ENCODE results near the gene SF3B2. TPM values are rescaled to one million over a fixed set of nuclear protein-coding genes. Genes with fewer than 3 reads are reported as not detected.

The SF3B2 gene
- total RNA-seq, 1 donor from 2014 or later, result 61.2 TPM

- intact Hi-C loops (cut with DNase I), result no loop called here
- DNase-seq, result no peak
- no peak for ATAC-seq (ENCODE audit: poor library complexity)
These were observed 8.9 kb upstream of the SF3B2 start for GRCh38 chr11:66042996-66043906.

DNA sequence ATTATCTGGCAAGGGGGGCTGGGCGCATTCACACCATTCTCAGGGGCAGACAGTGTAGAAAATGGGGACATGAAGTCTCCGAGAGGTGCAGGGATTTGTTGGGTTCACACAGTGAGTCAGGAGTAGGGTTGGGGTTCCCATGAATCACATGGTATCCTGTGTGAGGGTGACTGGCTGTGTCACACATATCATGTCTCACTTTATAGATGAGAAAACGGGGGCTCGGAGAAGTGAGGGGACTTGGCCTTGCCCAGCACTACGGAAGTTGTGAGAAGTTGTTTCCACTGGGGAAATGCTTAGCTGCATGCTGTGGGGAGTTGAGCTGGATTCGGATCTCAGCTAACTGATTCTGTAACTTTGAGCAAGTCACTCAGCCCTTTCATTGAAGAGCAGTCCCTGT, 7.4 kb upstream of the SF3B2 start:
- intact Hi-C loops (cut with DNase I), result no loop called here
- DNase-seq, result no peak
- no peak for ATAC-seq (ENCODE audit: poor library complexity)

GRCh38 chr11:66045177-66045639, 7.0 kb upstream of the SF3B2 start:
- ATAC-seq (ENCODE audit: poor library complexity) (peak; percentile 80), DNase-seq (peak; percentile 80)
- intact Hi-C loops (cut with DNase I), result no loop called here

GRCh38 chr11:66046901-66047300, 5.3 kb upstream of the SF3B2 start:
- intact Hi-C loops (cut with DNase I), result no loop called here
- DNase-seq, result no peak
- ATAC-seq (ENCODE audit: poor library complexity), result no peak

DNA sequence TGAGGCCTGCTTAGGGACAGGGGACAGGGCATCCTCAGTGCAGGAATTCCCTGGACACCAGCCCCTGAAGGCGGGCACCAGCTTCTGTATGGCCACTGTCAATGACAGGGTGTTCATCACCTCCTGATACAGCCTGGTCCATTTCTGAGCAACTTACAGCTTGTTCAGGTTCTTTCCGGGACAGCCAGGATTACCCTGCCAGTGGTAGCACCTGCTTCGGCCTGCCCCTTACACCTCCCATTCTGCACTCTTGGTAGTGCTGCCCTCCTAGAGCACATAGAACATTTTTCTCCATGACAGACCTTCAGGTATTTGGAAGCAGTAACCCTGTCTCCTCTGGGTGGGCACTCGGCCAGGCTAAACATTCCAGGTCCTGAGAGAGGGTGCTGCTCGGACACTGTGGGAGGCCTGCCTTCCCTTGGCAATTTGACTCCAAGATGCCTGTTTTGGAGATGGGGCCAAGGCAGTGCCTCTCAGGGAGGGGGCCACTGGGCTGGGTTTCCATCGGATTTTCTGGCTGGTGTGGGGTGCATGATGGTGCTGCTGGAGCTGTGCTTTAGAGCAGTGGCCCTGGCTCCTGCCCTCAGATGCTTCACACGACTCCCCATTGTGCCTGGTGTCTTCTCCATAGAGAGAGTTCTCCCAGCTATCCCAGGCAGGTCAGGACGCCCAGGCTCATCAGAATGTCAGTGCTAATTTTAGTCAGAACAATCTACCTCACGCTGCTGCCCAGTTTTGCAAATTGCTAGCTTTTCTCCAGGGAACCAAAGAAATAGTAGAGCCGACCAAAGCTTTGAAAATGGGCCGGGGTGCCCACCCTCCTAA, 4.4 kb upstream of the SF3B2 start:
- ATAC-seq (ENCODE audit: poor library complexity), result no peak
- intact Hi-C loops (cut with DNase I), result no loop called here
- no peak for DNase-seq

GRCh38 chr11:66048547-66049323, 3.4 kb upstream of the SF3B2 start, which contains the start of gene GAL3ST3:
Gene GAL3ST3 (minus strand): TSS chr11:66049161. CDS start chr11:66045415, 3,746 bp downstream.
- ATAC-seq (ENCODE audit: poor library complexity) (no peak), DNase-seq (no peak)
- intact Hi-C loops (cut with DNase I), result no loop called here

DNA sequence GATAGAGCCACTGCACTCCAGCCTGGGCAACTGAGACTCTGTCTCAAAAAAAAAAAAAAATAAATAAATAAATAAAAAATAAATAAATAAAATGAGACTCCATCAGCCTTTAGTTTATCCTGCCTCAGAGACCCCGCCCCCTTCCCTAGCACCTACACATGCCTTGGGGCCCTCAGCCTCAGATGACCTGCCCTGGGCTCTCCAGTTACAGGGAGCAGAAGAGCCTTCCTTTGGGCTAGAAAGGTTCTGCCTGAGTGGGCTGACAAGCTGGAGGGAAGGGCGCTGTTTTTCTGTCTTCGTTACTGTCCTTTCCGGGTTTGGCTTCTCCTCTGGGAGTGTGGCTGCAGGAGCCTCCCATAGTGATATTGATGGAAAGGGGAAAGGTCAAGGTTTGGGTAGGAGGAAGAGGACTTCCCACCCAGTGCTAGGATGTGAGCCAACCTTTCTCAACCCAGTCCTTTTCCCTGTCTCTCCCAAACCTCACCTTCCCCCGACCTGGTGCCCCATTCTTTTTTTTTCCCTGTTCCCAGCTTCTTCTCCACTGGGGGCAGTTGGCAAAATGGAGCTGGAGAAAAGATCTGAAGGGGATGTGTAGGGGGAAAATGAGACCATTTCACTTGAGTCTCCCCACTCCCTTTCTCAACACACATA, 1.5 kb upstream of the SF3B2 start:
- DNase-seq, result no peak
- intact Hi-C loops (cut with DNase I), result no loop called here

DNA sequence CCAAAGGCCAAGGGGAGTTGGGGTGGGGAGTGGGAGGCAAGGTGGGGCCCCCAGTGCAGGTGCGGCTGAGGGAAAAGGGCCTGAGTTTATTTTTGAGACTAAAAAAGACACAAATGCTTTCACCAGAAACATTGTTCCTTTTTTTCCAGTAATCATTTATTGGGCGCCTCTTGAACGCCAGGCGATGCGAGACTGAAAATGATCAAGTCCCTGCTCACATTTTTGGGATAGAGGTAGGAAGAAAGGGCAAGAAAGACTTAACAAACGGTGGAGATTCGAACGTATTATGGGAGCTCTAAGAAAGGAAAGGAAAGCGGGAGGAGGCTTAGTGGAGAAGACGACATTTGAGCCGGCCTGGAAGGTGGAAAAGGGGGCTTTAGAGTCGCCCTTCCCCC, 796 bp upstream of the SF3B2 start:
- intact Hi-C loops (cut with DNase I), result no loop called here
- DNase-seq, result no peak
- no peak for ATAC-seq (ENCODE audit: poor library complexity)

More for the DNA sequence above, 1.5 kb upstream of the SF3B2 start:
- ATAC-seq (ENCODE audit: poor library complexity), result no peak

GRCh38 chr11:66052664-66052982, 459 bp downstream of the SF3B2 start:
- intact Hi-C loops (cut with DNase I), result no loop called here
- DNase-seq (no peak), ATAC-seq (ENCODE audit: poor library complexity) (no peak)

DNA sequence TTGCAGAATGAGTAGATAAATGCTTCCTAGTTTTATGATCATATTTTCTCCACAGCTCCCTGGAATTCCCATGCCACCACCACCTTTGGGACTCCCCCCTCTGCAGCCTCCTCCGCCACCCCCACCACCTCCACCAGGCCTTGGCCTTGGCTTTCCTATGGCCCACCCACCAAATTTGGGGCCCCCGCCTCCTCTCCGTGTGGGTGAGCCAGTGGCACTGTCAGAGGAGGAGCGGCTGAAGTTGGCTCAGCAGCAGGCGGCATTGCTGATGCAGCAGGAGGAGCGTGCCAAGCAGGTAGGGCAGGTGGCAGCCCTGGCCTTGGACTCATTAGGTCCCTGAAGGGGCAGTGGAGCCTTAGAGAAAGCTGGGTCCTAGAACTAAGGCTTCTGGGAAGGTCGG, 2.9 kb downstream of the SF3B2 start:
- DNase-seq, result no peak
- no peak for ATAC-seq (ENCODE audit: poor library complexity)
- intact Hi-C loops (cut with DNase I), result no loop called here

DNA sequence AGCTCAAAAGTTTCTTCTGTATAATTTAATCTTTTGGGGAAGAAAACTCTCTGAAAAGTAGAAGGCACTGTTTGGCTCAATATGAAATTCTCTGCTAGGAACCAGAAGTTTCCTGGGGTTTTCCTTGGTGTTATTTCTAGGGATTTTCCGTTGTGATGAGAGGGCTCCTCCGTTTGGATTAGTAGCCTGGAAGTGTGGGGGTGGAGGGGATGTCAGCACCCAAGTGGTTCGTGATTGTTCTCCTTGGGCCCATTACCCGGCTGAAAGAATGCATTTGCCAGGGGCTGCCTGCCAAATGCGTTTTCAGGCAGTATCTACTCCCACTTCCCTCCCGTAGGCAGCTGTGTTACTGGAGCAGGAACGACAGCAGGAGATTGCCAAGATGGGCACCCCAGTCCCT, 4.3 kb downstream of the SF3B2 start:
- intact Hi-C loops (cut with DNase I), result no loop called here
- no peak for ATAC-seq (ENCODE audit: poor library complexity)
- no peak for DNase-seq

DNA sequence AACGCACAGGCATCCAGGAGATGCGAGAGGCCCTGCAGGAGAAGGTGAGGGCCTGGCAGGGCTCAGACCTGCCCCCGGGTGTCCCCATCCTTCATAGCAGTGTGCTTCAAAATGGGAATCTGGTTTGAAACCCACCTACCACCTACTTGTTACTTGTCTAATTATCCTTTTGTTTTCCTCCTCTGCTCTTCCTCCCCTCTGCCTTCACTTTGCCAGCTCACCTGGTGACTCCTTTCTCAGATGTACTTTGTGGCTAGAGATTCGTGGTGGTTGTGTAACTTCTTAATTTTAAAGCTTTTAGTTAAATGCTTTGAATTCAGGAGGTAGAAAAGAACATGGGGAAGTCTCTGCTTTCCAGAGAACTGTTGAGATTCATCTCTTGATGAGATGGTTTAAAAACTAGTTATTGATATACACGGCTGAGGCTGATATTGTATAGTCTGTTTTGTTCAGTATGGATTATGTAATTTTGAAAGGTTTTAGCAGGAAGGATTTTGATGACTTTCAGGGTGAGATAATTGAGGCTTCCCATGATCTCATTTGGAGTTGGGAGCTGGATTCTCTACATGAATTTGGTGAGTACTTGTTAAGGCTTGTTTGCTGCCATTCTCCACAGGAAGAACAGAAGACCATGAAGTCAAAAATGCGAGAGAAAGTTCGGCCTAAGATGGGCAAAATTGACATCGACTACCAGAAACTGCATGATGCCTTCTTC, 8.0 kb downstream of the SF3B2 start:
- no peak for DNase-seq
- intact Hi-C loops (cut with DNase I), result no loop called here
- ATAC-seq (ENCODE audit: poor library complexity), result no peak

DNA sequence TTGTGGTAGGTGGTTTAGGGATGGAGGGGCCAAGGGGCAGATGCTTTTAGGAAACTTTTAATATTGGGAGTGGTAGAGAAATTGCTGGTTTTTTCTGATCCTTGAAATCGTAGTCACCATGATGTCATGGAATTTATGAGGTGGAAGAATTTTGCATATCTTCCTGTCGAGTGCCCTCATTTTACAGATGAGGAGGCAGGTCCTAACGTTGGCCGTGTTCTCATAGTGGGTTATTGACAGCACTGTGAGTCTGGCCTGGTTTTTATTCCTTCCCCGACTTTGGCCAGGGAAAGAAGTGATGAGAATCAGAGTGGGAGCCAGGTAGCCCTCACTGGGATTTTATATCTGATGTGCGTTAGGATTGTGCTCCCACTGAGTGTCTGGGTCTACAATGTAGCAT, 9.1 kb downstream of the SF3B2 start:
- no peak for ATAC-seq (ENCODE audit: poor library complexity)
- intact Hi-C loops (cut with DNase I), result no loop called here
- DNase-seq, result no peak

- no peak for ATAC-seq (ENCODE audit: poor library complexity)
- intact Hi-C loops (cut with DNase I), result no loop called here
- no peak for DNase-seq
These were observed 10.2 kb downstream of the SF3B2 start for GRCh38 chr11:66062408-66062807.

GRCh38 chr11:66063900-66064299, 11.7 kb downstream of the SF3B2 start:
- intact Hi-C loops (cut with DNase I), result no loop called here
- DNase-seq, result no peak
- ATAC-seq (ENCODE audit: poor library complexity), result no peak

GRCh38 chr11:66064571-66064970, 12.4 kb downstream of the SF3B2 start:
- intact Hi-C loops (cut with DNase I), result no loop called here
- no peak for ATAC-seq (ENCODE audit: poor library complexity)
- DNase-seq, result no peak

DNA sequence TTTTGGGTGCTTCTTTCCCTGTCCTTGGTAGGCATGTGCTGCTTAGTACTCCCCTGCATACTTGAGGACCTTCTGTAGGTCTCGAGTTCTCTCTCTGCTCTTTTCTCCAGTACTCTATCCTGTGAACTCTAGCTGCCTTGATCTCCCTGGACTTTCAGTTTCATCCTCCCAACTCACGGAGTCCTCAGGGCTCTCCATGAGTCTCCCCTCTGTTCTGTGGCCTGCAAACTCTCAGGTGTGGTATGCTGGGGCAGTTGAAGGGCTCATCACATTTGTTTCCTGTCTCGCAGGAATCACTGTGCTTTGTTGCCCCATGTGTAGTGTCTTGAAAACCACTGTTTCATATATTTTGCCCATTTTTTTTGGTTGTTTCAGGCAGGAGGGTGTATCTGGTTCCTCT, 14.6 kb downstream of the SF3B2 start:
- intact Hi-C loops (cut with DNase I), result no loop called here
- DNase-seq, result no peak
- no peak for ATAC-seq (ENCODE audit: poor library complexity)

GRCh38 chr11:66067640-66068039, 15.5 kb downstream of the SF3B2 start:
- no peak for DNase-seq
- ATAC-seq (ENCODE audit: poor library complexity), result no peak
- intact Hi-C loops (cut with DNase I), result no loop called here
